Nephron (organoid): ENCODE data around the gene MPZL1.

Source experiments
- H3K27ac Mint-ChIP-seq, 3 experiments: 2 replicates each; pipeline ENCODE4 v1.8.0; 2020; ENCODE audit warnings: mixed read lengths in 3 of 3, mild to moderate bottlenecking in 2 of 3, moderate library complexity in 1 of 3
- H3K27me3 Mint-ChIP-seq: 2 replicates; pipeline ENCODE4 v1.8.0; 2021; ENCODE audit warnings: low read depth, mild to moderate bottlenecking, moderate library complexity, mixed read lengths
- H3K36me3 Mint-ChIP-seq: 2 replicates; pipeline ENCODE4 v1.8.0; 2020; ENCODE audit warnings: low read depth, mixed read lengths
- H3K4me1 Mint-ChIP-seq: 2 replicates; pipeline ENCODE4 v1.8.0; 2020; ENCODE audit warnings: mixed read lengths
- H3K4me3 Mint-ChIP-seq, 3 experiments: 2 replicates each; pipeline ENCODE4 v1.8.0; 2020; ENCODE audit warnings: mild to moderate bottlenecking in 3 of 3, mixed read lengths in 3 of 3, moderate library complexity in 2 of 3
- H3K9me3 Mint-ChIP-seq: 2 replicates; pipeline ENCODE4 v1.8.0; 2020; ENCODE audit warnings: mixed read lengths
- CTCF ChIP-seq, 3 experiments: fragments of 200-600 bp; sonication (generic); IDR thresholded peaks; one replicate each; pipeline ENCODE4 v1.5.0; 2021; ENCODE audit warnings: antibody characterized with exemption in 3 of 3; ENCODE audit not compliant: unreplicated experiment in 3 of 3

Gene MPZL1

GRCh38 chr1:167681451-167682098 lies 40.2 kb upstream of the MPZL1 start:
- Mint-ChIP-seq H3K4me1 (peaks cover 32% of the 10 kb centered on the region), H3K4me3 (no peak overlapping the region), H3K27me3 (peaks cover 16% of the 10 kb centered on the region), H3K36me3 (no peaks in the 10 kb centered on the region), H3K9me3 (no peaks in the 10 kb centered on the region), H3K27ac (no peak overlapping the region)
- TF ChIP-seq CTCF (IDR thresholded peaks at IDR 0.05; ENCODE audit: unreplicated experiment in 3 of 3), result no peak

- peaks cover 25% of the 10 kb centered on the region for H3K27me3 Mint-ChIP-seq
- peaks cover 38% of the 10 kb centered on the region for H3K4me1 Mint-ChIP-seq
- H3K27ac Mint-ChIP-seq, result no peak overlapping the region
- H3K9me3 Mint-ChIP-seq, result no peaks in the 10 kb centered on the region
- H3K36me3 Mint-ChIP-seq, result no peaks in the 10 kb centered on the region
- no peak for TF ChIP-seq CTCF (IDR thresholded peaks at IDR 0.05; ENCODE audit: unreplicated experiment in 3 of 3)
- no peak overlapping the region for H3K4me3 Mint-ChIP-seq
These were observed 38.6 kb upstream of the MPZL1 start for GRCh38 chr1:167683226-167683625.

- TF ChIP-seq CTCF (IDR thresholded peaks at IDR 0.05; ENCODE audit: unreplicated experiment in 3 of 3), result no peak
- no peaks in the 10 kb centered on the region for H3K9me3 Mint-ChIP-seq
- H3K36me3 Mint-ChIP-seq, result no peaks in the 10 kb centered on the region
- H3K4me1 Mint-ChIP-seq, result peaks cover 38% of the 10 kb centered on the region
- H3K27ac Mint-ChIP-seq, result no peak overlapping the region
- peaks cover 25% of the 10 kb centered on the region for H3K27me3 Mint-ChIP-seq
- no peak overlapping the region for H3K4me3 Mint-ChIP-seq
These were observed 37.9 kb upstream of the MPZL1 start for GRCh38 chr1:167683641-167684502.

- Mint-ChIP-seq H3K27ac (no peak overlapping the region), H3K36me3 (no peaks in the 10 kb centered on the region), H3K4me1 (peaks cover 38% of the 10 kb centered on the region), H3K27me3 (peaks cover 31% of the 10 kb centered on the region), H3K9me3 (no peaks in the 10 kb centered on the region), H3K4me3 (no peak overlapping the region)
- no peak for TF ChIP-seq CTCF (IDR thresholded peaks at IDR 0.05; ENCODE audit: unreplicated experiment in 3 of 3)
These were observed 35.9 kb upstream of the MPZL1 start for GRCh38 chr1:167685844-167686243.

GRCh38 chr1:167687919-167688519 lies 33.8 kb upstream of the MPZL1 start:
- H3K27ac Mint-ChIP-seq, result no peak overlapping the region
- no peaks in the 10 kb centered on the region for H3K36me3 Mint-ChIP-seq
- peak; percentile 89 to 93 (median 93) for TF ChIP-seq CTCF (IDR thresholded peaks at IDR 0.05; ENCODE audit: unreplicated experiment in 3 of 3)
- H3K4me3 Mint-ChIP-seq, result no peak overlapping the region
- peaks cover 38% of the 10 kb centered on the region for H3K27me3 Mint-ChIP-seq
- peaks cover 28% of the 10 kb centered on the region for H3K4me1 Mint-ChIP-seq
- H3K9me3 Mint-ChIP-seq, result no peaks in the 10 kb centered on the region
